NCI-H1417 treated with DMSO at 0.1 percent for 48 hours (cell line): Measurements from ENCODE around the gene C3.

ENCODE experiments used
- DNase-seq: peaks from one replicate; lab custom pipeline; 2025; lab: John Stamatoyannopoulos, UW

C3 gene

GRCh38 chr19:6730941-6731670, 10.7 kb upstream of the C3 start:
- no peak for DNase-seq

- no peak for DNase-seq
Observed at GRCh38 chr19:6730153-6730804, 9.8 kb upstream of the C3 start.

GRCh38 chr19:6729573-6730152, 9.2 kb upstream of the C3 start:
- DNase-seq = no peak

- no peak for DNase-seq
Observed at GRCh38 chr19:6728346-6728745, 7.9 kb upstream of the C3 start.

GRCh38 chr19:6725513-6726231, 5.2 kb upstream of the C3 start:
- DNase-seq = no peak

- no peak for DNase-seq
Observed at GRCh38 chr19:6724631-6725492, 4.4 kb upstream of the C3 start.

GRCh38 chr19:6723738-6724137, 3.3 kb upstream of the C3 start:
- DNase-seq = no peak

GRCh38 chr19:6723108-6723618, 2.7 kb upstream of the C3 start:
- DNase-seq = no peak

- no peak for DNase-seq
Observed at GRCh38 chr19:6721773-6722172, 1.3 kb upstream of the C3 start.

GRCh38 chr19:6721138-6721474, 656 bp upstream of the C3 start:
- no peak for DNase-seq

- DNase-seq = no peak
Observed at GRCh38 chr19:6719992-6720368, 470 bp downstream of the C3 start.

GRCh38 chr19:6719540-6719861, 949 bp downstream of the C3 start:
- DNase-seq = no peak

GRCh38 chr19:6718741-6719539, 1.5 kb downstream of the C3 start:
- no peak for DNase-seq

GRCh38 chr19:6718111-6718740, 2.2 kb downstream of the C3 start:
- DNase-seq = no peak

GRCh38 chr19:6717441-6717971, 2.9 kb downstream of the C3 start:
- DNase-seq = no peak

GRCh38 chr19:6717036-6717435, 3.4 kb downstream of the C3 start:
- DNase-seq = no peak

GRCh38 chr19:6716610-6716970, 3.9 kb downstream of the C3 start:
- no peak for DNase-seq

GRCh38 chr19:6714749-6715555, 5.5 kb downstream of the C3 start:
- no peak for DNase-seq
